Activated CD8-positive, alpha-beta T cell treated with anti-CD3 and anti-CD28 coated beads for 36 hours (primary cell): ENCODE data around the gene HLF. TPM values are rescaled to one million over a fixed set of nuclear protein-coding genes. Genes with fewer than 3 reads are reported as not detected.

Experiments used
- ATAC-seq: fragments of 200-7000 bp; cut with Tn5 transposase; one replicate; pipeline ENCODE4 v1.10.0; 2021; ENCODE audit warnings: mild to moderate bottlenecking, moderate library complexity
- CTCF ChIA-PET: fragments of 350-600 bp; sonication (Branson Sonifier 250); formaldehyde crosslinking; loops from one replicate; lab custom pipeline; 2021; ENCODE audit warnings: antibody characterized with exemption; lab: Charles Lee
- POLR2A ChIA-PET: fragments of 350-600 bp; sonication (Branson Sonifier 250); formaldehyde crosslinking; loops from one replicate; lab custom pipeline; 2021; ENCODE audit warnings: antibody characterized with exemption; lab: Charles Lee
- DNase-seq: peaks from one replicate; pipeline ENCODE4 v3.0.0-alpha.2; 2020
- H3K27ac Mint-ChIP-seq: one replicate; pipeline ENCODE4 v1.8.0; 2021; ENCODE audit warnings: mild to moderate bottlenecking, mixed read lengths
- H3K27me3 Mint-ChIP-seq: one replicate; pipeline ENCODE4 v1.8.0; 2021; ENCODE audit warnings: mixed read lengths
- H3K36me3 Mint-ChIP-seq: one replicate; pipeline ENCODE4 v1.8.0; 2021; ENCODE audit warnings: low read depth, mixed read lengths
- H3K4me1 Mint-ChIP-seq: one replicate; pipeline ENCODE4 v1.8.0; 2021; ENCODE audit warnings: low read depth, mixed read lengths
- H3K4me3 Mint-ChIP-seq: one replicate; pipeline ENCODE4 v1.8.0; 2021; ENCODE audit warnings: mild to moderate bottlenecking, moderate library complexity, mixed read lengths
- H3K9me3 Mint-ChIP-seq: one replicate; pipeline ENCODE4 v1.8.0; 2021; ENCODE audit warnings: mixed read lengths
- intact Hi-C: fragments of 100-400 bp; cut with micrococcal nuclease; formaldehyde crosslinking; loops from one replicate; pipeline ENCODE4 v1.10.0; 2022
- total RNA-seq, 2 experiments: library from RNA; stranded (reverse); gene quantifications; one replicate each; pipeline ENCODE4 v1.2.3, GENCODE V29; 2021
- TF ChIP-seq, protein P1 (sequence below): fragments of 200-600 bp; IDR thresholded peaks from one replicate; pipeline ENCODE4 v1.8.0; 2022; ENCODE audit warnings: antibody characterized with exemption, mild to moderate bottlenecking

The HLF gene
- total RNA-seq, 2 experiments from 2014 or later = 0.25 to 0.72 TPM

DNA sequence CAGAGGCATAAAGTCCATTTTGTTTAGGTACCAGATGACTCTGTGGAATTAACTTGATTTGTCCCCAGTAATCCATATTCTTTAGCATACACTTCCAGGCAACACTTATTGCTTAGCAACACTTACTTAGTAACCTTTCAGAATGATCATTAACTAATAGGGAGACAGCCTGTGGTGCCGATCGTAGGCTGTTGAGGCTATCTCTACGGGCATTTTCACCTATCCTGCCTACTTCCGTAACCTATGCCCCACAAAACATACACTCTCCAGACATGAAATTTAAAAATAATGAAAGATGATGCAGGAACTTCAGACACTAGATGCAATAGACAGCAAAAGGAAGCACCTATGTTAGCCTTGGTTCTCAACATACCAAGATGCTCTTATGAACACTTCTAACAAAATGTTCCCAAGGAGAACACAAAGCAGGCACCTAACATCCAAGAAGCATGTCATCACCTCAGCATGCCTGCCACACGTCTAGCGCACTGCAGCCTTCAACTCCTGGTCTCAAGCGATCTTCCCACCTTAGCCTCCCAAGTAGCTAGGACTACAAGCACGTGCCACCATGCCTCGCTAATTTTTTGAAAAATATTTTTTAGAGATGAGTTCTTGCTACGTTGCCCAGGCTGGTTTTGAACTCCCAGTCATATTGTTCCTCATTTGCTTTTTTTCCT, 34.5 kb downstream of the HLF start:
- no peaks in the 10 kb centered on the region for H3K4me1 Mint-ChIP-seq
- POLR2A ChIA-PET = no interaction called here
- CTCF ChIA-PET = interaction anchor here (1.4 to 1.8 kb wide), 2 partner anchors 49 to 306 kb away, joined by 3 to 5 read pairs; no protein-coding TSS in a partner anchor
- no peaks in the 10 kb centered on the region for H3K27me3 Mint-ChIP-seq
- TF ChIP-seq, protein P1, sequence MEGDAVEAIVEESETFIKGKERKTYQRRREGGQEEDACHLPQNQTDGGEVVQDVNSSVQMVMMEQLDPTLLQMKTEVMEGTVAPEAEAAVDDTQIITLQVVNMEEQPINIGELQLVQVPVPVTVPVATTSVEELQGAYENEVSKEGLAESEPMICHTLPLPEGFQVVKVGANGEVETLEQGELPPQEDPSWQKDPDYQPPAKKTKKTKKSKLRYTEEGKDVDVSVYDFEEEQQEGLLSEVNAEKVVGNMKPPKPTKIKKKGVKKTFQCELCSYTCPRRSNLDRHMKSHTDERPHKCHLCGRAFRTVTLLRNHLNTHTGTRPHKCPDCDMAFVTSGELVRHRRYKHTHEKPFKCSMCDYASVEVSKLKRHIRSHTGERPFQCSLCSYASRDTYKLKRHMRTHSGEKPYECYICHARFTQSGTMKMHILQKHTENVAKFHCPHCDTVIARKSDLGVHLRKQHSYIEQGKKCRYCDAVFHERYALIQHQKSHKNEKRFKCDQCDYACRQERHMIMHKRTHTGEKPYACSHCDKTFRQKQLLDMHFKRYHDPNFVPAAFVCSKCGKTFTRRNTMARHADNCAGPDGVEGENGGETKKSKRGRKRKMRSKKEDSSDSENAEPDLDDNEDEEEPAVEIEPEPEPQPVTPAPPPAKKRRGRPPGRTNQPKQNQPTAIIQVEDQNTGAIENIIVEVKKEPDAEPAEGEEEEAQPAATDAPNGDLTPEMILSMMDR = no peak
- DNase-seq = no peak
- ATAC-seq = no peak
- intact Hi-C loops = no loop called here
- no peak overlapping the region for H3K4me3 Mint-ChIP-seq
- H3K36me3 Mint-ChIP-seq = no peaks in the 10 kb centered on the region
- no peak overlapping the region for H3K27ac Mint-ChIP-seq
- no peaks in the 10 kb centered on the region for H3K9me3 Mint-ChIP-seq

DNA sequence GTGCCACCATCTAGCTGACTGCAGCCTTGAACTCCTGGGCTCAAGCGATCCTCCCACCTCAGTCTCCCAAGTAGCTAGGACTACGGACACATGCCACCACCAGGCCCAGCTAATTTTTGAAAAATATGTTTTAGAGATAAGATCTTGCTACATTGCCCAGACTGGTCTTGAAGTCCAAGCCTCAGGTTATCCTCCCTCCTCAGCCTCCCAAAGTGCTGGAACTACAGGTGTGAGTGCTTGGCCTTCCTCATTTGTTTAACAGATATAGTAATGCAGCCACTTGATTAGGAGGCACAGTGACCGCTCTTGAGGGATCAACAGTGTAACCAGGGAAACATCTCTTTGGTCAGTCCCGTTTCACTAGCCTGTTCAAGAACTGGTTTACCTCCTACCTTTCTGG, 35.1 kb downstream of the HLF start:
- H3K27me3 Mint-ChIP-seq = no peaks in the 10 kb centered on the region
- no peaks in the 10 kb centered on the region for H3K4me1 Mint-ChIP-seq
- H3K9me3 Mint-ChIP-seq = no peaks in the 10 kb centered on the region
- no peak overlapping the region for H3K4me3 Mint-ChIP-seq
- TF ChIP-seq, protein P1 = no peak
- H3K36me3 Mint-ChIP-seq = no peaks in the 10 kb centered on the region
- ChIA-PET POLR2A (interaction anchor here (0.6 kb wide), 1 partner anchor 166 kb away, joined by 3 read pairs; no protein-coding TSS in a partner anchor), CTCF (no interaction called here)
- intact Hi-C loops = loop anchor here (5.0 kb wide), 1 partner anchor 47 kb away; no protein-coding TSS in a partner anchor
- DNase-seq = no peak
- no peak overlapping the region for H3K27ac Mint-ChIP-seq
- ATAC-seq = no peak

DNA sequence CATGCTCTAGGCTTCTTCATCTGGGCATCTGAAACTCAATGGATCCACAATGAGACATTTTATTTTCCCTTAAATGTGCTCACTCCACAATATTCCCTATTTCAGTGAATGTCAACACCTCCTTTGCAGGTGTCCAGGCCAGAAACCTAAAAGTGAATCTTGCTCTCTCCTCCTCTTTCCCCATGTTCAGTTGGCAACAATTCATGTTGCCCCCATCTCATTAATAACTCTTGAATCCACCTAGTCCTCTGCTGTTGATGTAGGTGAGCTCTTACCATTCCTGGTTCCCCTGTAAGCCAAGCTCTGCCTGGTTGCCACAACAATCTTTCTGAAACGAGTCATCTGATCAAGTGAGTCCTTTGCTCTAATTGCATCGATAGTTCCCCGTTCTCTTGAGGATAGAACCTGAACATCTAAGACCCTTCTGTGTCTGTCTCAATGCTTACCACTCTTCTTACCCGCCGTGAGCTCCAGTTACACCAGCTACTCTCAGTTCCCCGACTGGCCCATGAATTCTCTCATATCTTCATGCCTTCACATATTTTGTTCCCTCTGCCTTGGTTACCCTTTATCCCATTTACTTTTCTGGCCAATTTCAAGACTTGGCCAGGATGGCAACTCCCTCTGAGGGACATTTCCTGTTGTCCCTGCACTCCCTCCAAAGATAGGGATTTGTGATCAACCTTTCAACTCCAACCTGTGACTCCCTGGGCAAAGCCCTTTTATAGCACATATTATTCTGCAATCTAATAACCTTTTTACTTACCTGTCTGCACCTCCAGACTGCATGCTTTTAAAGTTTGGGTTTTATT, 35.9 kb downstream of the HLF start:
- DNase-seq (no peak), ATAC-seq (no peak)
- intact Hi-C loops = loop anchor here (5.0 kb wide), 1 partner anchor 47 kb away; no protein-coding TSS in a partner anchor
- Mint-ChIP-seq H3K36me3 (no peaks in the 10 kb centered on the region), H3K9me3 (no peaks in the 10 kb centered on the region), H3K27ac (no peak overlapping the region), H3K4me1 (no peaks in the 10 kb centered on the region), H3K4me3 (no peak overlapping the region), H3K27me3 (peaks cover under 1% of the 10 kb centered on the region)
- ChIA-PET CTCF (no interaction called here), POLR2A (interaction anchor here (0.6 kb wide), 1 partner anchor 166 kb away, joined by 3 read pairs; no protein-coding TSS in a partner anchor)
- TF ChIP-seq, protein P1 = no peak

DNA sequence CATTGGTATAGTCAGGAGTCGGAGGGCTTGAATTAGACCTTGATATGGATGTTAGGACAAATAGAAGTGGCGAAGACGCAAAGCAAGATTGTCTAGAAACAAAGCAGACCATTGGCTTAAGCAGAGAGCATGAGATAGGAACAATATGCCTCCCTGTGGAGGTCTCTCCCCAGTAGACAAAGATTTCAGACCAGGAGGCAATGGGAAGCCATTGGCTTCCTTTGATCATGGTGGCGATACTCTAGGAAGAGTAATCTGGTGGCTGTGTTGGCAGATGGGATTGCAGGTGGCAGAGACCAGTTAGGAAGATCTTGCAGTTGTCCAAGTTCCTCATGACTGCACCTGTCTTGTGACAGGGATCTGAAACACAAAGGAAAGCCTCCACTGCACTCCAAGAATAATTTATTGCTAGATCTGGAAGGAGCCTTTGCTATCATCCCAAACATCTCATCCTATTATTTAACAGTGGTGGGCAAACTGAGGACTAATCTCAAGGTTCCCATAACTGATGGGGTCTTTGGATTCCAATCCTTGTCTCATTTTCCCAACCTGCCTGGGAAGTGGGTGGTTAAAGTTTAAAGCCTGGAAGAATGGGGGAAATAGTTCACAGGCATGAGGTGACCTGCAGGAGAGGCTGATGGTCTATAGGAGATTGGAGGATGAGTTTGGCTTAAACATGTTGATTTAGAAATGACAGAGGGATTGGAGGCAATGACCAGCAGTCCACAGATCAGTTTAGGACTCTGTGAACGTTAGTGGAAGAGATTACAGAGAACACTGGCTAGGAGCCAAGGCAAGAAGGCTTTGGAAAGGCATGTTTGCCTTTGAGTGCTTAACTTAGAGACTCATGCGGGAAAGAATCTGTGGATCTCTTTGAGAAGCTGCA, 37.0 kb downstream of the HLF start:
- no peaks in the 10 kb centered on the region for H3K4me1 Mint-ChIP-seq
- H3K4me3 Mint-ChIP-seq = no peak overlapping the region
- ChIA-PET CTCF (no interaction called here), POLR2A (no interaction called here)
- TF ChIP-seq, protein P1 = no peak
- DNase-seq (no peak), ATAC-seq (no peak)
- peaks cover 4% of the 10 kb centered on the region for H3K27me3 Mint-ChIP-seq
- no peaks in the 10 kb centered on the region for H3K9me3 Mint-ChIP-seq
- intact Hi-C loops = loop anchor here (5.0 kb wide), 1 partner anchor 46 kb away; no protein-coding TSS in a partner anchor
- H3K27ac Mint-ChIP-seq = no peak overlapping the region
- no peaks in the 10 kb centered on the region for H3K36me3 Mint-ChIP-seq
